Activated CD4-positive, alpha-beta T cell treated with anti-CD3 and anti-CD28 coated beads, Interleukin-2, amount 50 U/mL, for 16 hours (primary cell): ENCODE measurements around the gene INO80.
"Not testable (repeated sequence)": the region's sequence is repeated elsewhere in the genome, so short reads cannot be mapped to it uniquely, and the experiment has no call there.

Experiments used
- DNase-seq: peaks from one replicate; pipeline ENCODE4 v3.0.0-alpha.2; 2020

Gene INO80

GRCh38 chr15:41115161-41115651, 874 bp downstream of the INO80 start:
- peak; percentile 69 for DNase-seq

DNA sequence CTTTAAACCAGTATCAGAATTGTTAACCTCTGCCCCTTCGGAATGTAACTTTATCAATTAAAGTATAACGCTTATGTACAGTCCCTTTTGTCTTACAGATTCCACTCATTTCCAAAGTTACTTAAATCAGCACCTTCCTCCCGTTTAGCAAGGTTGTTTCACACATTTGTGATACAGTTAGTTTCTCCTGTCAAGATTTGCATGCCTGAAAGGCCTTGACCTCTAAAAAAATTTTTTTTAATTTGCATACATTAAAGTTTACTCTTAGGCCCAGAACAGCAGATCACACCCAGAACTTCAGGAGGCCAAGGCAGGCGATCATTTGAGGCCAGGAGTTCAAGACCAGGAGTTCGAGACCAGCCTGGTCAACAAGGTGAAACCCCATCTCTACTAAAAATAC, 9.1 kb downstream of the INO80 start:
- no peak for DNase-seq

GRCh38 chr15:41105348-41106334, 10.4 kb downstream of the INO80 start:
- no peak for DNase-seq

DNA sequence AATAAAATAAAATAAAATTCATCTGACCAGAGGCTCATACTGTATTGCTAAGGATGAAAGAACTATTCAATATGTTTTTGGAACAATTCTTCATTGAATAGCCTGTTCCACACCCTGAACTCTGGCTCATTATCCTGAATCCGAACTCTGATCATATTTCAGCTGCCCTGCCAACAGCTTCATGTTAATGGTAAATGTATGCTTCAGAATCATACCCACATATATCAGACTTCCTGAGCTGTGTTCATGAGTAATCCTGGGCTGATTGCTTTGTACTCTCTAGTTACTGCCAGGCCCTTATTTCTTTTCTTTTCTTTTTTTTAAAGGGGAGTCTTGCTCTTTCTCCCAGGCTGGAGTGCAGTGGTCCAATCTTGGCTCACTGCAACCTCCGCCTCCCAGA, 11.8 kb downstream of the INO80 start:
- no peak for DNase-seq

DNA sequence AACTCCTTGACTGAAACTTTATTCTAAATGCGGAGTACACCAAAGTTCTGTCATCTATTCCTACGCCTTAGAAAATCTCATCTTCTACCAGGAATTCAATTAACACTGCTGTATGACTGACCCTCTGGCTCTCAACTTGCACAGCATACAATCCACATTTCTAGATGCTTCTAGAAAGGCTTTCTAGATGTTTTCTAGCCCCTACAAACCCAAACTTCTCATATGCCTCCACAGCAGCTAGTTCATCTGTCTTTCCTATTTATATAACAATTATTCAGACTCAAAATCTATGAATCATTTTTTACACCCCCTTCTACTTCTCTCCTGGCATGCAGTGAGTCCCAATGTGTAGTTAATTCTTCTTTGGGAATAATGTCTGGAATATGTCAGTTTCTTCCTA, 13.2 kb downstream of the INO80 start:
- DNase-seq = no peak

DNA sequence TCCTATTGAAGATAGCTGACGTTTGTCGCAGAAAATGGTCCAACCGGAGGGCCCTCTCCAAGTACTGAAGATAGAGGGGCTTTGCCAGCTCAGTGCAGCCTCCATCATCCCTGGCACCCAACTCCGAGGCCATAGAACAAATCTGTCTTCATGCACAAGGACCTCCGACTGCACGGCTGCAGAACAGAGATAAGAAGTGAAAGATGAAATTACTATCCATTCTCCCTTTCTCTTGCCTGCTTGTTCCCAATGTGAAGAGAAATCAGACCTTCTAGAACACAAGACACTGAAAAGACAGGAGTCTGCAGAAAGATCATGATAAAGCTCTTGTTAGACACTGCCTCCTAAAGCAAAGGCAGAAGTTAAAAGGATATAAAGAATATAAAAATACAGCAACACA, 19.9 kb downstream of the INO80 start:
- DNase-seq = no peak

DNA sequence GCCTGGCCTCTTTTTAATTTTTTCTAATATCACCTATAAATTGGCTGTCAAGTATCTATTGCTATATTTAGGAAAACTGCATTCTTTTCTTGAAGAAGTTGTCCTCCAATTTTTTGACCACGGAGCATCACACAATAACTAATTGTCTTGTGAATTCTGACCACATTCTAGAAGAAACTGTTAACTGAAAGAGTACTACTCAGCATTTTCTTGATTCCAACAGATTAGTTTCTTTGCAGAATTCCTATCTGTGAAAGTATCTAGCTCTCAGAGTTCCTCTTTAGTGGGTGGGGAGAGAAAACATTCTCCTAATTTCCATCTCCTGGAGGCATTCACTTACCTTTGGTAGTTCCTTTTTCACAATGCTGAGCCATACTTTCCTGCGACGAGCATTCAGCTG, 31.1 kb downstream of the INO80 start:
- no peak for DNase-seq

- DNase-seq = no peak
Observed at GRCh38 chr15:41080144-41080543, 35.9 kb downstream of the INO80 start.

DNA sequence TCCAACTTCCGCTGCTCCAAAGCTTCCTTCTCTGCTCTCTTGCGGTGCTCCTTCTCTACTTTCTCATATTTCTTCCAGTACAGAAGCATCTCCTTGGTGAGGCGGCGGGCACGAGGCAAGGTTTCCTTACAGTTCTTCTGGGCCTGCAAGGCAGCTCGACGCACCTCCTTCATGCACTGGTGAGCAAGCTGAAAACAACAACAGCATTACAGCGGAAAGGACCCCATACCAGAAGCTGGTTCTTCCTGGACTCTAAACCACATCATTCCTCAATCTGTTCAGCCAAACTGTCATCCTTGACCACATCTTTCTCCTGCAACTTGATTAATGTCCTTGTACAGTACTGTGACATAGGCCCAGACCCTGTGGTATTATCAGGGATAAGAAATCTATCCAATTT, 36.4 kb downstream of the INO80 start:
- DNase-seq = no peak

GRCh38 chr15:41078879-41079278, 37.2 kb downstream of the INO80 start:
- DNase-seq = not testable (repeated sequence)

- DNase-seq = no peak
Observed at GRCh38 chr15:41078125-41078524, 38.0 kb downstream of the INO80 start.

- no peak for DNase-seq
Observed at GRCh38 chr15:41073028-41073427, 43.1 kb downstream of the INO80 start.

DNA sequence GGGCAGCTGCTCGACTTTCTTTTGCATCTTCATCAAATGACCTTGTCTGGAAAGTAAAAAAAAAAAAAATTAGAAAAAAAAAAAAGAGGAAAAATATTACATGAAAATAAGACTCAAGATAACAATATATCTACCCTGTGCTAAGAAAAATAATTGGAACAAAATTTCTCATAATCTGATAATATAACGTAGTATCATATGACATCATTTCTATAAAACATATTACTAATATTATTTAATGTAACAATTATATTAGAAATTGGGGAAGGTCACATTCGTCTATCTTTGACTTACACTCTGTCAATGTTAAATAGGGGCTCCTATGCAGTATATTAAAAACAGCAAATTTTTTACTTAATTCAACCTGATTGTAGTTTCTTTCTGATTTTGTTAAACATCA, 44.1 kb downstream of the INO80 start:
- DNase-seq = no peak

DNA sequence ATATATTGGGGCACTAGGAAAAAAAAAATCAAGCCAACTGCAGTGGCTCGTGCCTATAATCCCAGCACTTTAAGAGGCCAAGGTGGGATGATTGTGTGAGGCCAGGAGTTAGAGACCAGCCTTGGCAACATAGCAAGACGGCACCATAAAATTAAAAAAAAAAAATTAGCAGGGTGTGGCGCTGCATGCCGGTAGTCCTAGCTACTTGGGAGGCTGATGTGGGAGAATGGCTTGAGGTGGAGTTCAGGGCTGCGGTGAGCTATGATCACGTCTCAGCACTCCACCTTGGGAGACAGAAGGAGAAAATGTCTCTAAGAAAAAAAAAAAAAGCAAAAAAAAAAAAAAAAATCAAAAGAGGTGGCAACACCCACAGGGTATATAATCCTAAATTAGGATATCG, 49.6 kb downstream of the INO80 start:
- no peak for DNase-seq

GRCh38 chr15:41061667-41062066, 54.4 kb downstream of the INO80 start:
- DNase-seq = no peak

- no peak for DNase-seq
Observed at GRCh38 chr15:41060505-41060904, 55.6 kb downstream of the INO80 start.

- DNase-seq = no peak
Observed at GRCh38 chr15:41056810-41057209, 59.3 kb downstream of the INO80 start.

DNA sequence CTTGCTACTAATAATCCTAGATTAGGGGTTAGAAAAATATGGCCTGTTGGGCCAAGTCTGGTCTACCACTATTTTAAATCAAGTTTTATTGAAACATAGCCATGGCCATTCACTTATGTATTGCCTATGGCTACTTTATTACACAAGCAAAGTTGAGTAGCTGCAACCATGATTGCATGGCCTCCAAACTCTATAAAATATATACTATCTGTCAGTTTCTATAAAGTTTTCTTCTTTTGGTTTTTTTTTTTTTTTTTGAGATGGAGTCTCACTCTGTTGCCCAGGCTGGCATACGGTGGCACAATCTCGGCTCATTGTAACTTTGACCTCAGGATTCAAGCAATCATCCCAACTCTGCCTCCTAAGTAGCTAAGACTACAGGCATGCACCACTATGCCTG, 60.4 kb downstream of the INO80 start:
- DNase-seq = no peak

DNA sequence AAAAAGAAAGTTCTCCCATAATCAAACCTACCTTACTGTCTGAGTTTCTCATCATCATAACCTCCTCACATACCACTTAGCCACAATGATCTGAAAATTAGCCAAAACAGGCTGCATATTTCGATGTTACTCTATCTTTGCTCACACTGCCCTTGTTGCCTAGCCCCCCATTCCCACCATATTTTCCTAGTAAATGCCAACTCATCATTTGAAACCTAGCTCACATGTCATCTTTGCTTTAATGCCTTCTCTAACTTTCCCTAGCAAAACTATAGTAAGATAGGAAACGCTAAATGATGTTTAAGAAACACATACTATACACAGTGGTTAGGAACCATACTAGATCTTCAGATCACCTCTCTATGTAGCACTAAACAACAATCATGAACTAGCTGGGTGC, 64.9 kb downstream of the INO80 start:
- DNase-seq = no peak

- DNase-seq = no peak
Observed at GRCh38 chr15:41048852-41049251, 67.2 kb downstream of the INO80 start.

DNA sequence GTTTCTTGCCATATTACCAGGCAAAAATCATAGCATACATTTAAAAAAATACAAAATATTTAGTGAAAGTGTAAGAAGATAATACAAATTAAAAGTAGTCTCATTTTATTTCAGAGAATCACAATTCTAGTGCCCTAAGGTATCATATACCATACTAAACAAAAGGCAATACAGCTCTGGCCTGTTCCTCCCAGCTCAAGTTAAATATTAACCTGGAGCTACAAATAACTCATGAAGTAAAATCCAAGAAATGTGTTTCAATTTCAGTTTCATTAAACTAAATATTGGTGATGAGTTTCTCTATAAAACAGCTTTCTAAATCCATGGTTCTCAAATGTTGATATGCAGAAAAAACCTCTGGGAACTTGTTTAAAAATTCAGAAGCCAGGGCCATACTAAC, 67.7 kb downstream of the INO80 start:
- DNase-seq = no peak

GRCh38 chr15:41047474-41047873, 68.6 kb downstream of the INO80 start:
- DNase-seq = no peak

GRCh38 chr15:41043276-41043951, 72.7 kb downstream of the INO80 start:
- DNase-seq = no peak

- no peak for DNase-seq
Observed at GRCh38 chr15:41042851-41043250, 73.2 kb downstream of the INO80 start.
